Stimulated activated CD4-positive, alpha-beta T cell treated with anti-CD3 and anti-CD28 coated beads, Interleukin-4, amount 100 ng/mL, for 24 hours (primary cell): Measurements from ENCODE around the gene FBXO24.
"Not testable (repeated sequence)": the region's sequence is repeated elsewhere in the genome, so short reads cannot be mapped to it uniquely, and the experiment has no call there.

ENCODE experiments used
- DNase-seq: peaks from one replicate; pipeline ENCODE4 v3.0.0-alpha.2; 2020

Gene FBXO24

GRCh38 chr7:100586266-100587025 lies at the start of gene FBXO24:
Gene FBXO24 (plus strand): TSS chr7:100586328. CDS start chr7:100586626, 298 bp downstream.
- DNase-seq = peak; percentile 99

GRCh38 chr7:100536695-100537094 lies 49.4 kb upstream of the FBXO24 start:
- not testable (repeated sequence) for DNase-seq

GRCh38 chr7:100538348-100538653 lies 47.8 kb upstream of the FBXO24 start:
- DNase-seq = no peak

- DNase-seq = peak; percentile 100
Measured at GRCh38 chr7:100538654-100539435, 47.3 kb upstream of the FBXO24 start, which contains the start of gene AGFG2. Gene AGFG2 (plus strand): TSS chr7:100539203. CDS start chr7:100539347, 144 bp downstream.

GRCh38 chr7:100539436-100540006 lies 46.6 kb upstream of the FBXO24 start:
- DNase-seq = no peak

- no peak for DNase-seq
Measured at GRCh38 chr7:100540073-100540723, 45.9 kb upstream of the FBXO24 start.

GRCh38 chr7:100541309-100541708 lies 44.8 kb upstream of the FBXO24 start:
- not testable (repeated sequence) for DNase-seq

- no peak for DNase-seq
Measured at GRCh38 chr7:100543586-100543985, 42.5 kb upstream of the FBXO24 start.

- no peak for DNase-seq
Measured at GRCh38 chr7:100544386-100544785, 41.7 kb upstream of the FBXO24 start.

GRCh38 chr7:100544967-100545359 lies 41.2 kb upstream of the FBXO24 start:
- no peak for DNase-seq

GRCh38 chr7:100545360-100546128 lies 40.6 kb upstream of the FBXO24 start:
- DNase-seq = peak; percentile 71

- DNase-seq = no peak
Measured at GRCh38 chr7:100546129-100546925, 39.8 kb upstream of the FBXO24 start.

GRCh38 chr7:100546926-100547800 lies 39.0 kb upstream of the FBXO24 start:
- DNase-seq = no peak

GRCh38 chr7:100547872-100548271 lies 38.3 kb upstream of the FBXO24 start:
- DNase-seq = no peak

GRCh38 chr7:100548446-100548845 lies 37.7 kb upstream of the FBXO24 start:
- not testable (repeated sequence) for DNase-seq

GRCh38 chr7:100552532-100552931 lies 33.6 kb upstream of the FBXO24 start:
- DNase-seq = no peak

- no peak for DNase-seq
Measured at GRCh38 chr7:100553032-100553431, 33.1 kb upstream of the FBXO24 start.

GRCh38 chr7:100555701-100556100 lies 30.4 kb upstream of the FBXO24 start:
- no peak for DNase-seq

GRCh38 chr7:100556541-100556940 lies 29.6 kb upstream of the FBXO24 start:
- no peak for DNase-seq

- DNase-seq = no peak
Measured at GRCh38 chr7:100559127-100559526, 27.0 kb upstream of the FBXO24 start.
